HEK293 (cell line): ENCODE measurements around the gene ZNF425.

Experiments
- FEZF1 ChIP-seq: fragments of 450-650 bp; formaldehyde crosslinking; IDR thresholded peaks from 2 replicates; pipeline ENCODE4 v1.5.1; 2016; ENCODE audit warnings: missing biosample characterization, missing genetic modification characterization
- ZBTB44 ChIP-seq: fragments of 450-650 bp; IDR thresholded peaks from 2 replicates; pipeline ENCODE4 v1.5.1; 2018; ENCODE audit warnings: missing biosample characterization, mild to moderate bottlenecking, missing genetic modification characterization
- ZNF175 ChIP-seq: fragments of 450-650 bp; formaldehyde crosslinking; IDR thresholded peaks from 2 replicates; pipeline ENCODE4 v1.5.1; 2016; ENCODE audit warnings: missing biosample characterization, missing genetic modification characterization
- TF ChIP-seq, protein P1 (sequence below): fragments of 450-650 bp; formaldehyde crosslinking; IDR thresholded peaks from 2 replicates; pipeline ENCODE4 v1.5.1; 2016; ENCODE audit warnings: missing biosample characterization, missing genetic modification characterization

- TF ChIP-seq ZNF175 (tag by site-specific recombination) (no peak), FEZF1 (tag by site-specific recombination) (no peak), ZBTB44 (tag by site-specific recombination) (no peak)
- TF ChIP-seq, protein P1, sequence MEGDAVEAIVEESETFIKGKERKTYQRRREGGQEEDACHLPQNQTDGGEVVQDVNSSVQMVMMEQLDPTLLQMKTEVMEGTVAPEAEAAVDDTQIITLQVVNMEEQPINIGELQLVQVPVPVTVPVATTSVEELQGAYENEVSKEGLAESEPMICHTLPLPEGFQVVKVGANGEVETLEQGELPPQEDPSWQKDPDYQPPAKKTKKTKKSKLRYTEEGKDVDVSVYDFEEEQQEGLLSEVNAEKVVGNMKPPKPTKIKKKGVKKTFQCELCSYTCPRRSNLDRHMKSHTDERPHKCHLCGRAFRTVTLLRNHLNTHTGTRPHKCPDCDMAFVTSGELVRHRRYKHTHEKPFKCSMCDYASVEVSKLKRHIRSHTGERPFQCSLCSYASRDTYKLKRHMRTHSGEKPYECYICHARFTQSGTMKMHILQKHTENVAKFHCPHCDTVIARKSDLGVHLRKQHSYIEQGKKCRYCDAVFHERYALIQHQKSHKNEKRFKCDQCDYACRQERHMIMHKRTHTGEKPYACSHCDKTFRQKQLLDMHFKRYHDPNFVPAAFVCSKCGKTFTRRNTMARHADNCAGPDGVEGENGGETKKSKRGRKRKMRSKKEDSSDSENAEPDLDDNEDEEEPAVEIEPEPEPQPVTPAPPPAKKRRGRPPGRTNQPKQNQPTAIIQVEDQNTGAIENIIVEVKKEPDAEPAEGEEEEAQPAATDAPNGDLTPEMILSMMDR (tag by site-specific recombination) = no peak
Measured at GRCh38 chr7:149063476-149063875, 62.6 kb downstream of the ZNF425 start.
